Daoy (cell line): ENCODE data around the gene TIMP4. TPM values are rescaled to one million over a fixed set of nuclear protein-coding genes. Genes with fewer than 3 reads are reported as not detected.

Experiments
- DNase-seq: peaks from one replicate; pipeline ENCODE4 v3.0.0-alpha.2; 2015; ENCODE audit warnings: low read depth
- total RNA-seq: library from RNA; depleted of rRNA; stranded (reverse); fragments of >200 nt; shearing (Covaris generic); gene quantifications from 2 replicates; pipeline ENCODE4 v1.2.3, GENCODE V29; 2014

TIMP4 gene
- total RNA-seq, 1 experiment from 2014 or later: 1.7 TPM

GRCh38 chr3:12147049-12147780 lies 11.5 kb downstream of the TIMP4 start:
- DNase-seq: no peak

GRCh38 chr3:12143949-12144504 lies 14.7 kb downstream of the TIMP4 start:
- peak; percentile 62 for DNase-seq

GRCh38 chr3:12142476-12142875 lies 16.2 kb downstream of the TIMP4 start:
- no peak for DNase-seq

DNA sequence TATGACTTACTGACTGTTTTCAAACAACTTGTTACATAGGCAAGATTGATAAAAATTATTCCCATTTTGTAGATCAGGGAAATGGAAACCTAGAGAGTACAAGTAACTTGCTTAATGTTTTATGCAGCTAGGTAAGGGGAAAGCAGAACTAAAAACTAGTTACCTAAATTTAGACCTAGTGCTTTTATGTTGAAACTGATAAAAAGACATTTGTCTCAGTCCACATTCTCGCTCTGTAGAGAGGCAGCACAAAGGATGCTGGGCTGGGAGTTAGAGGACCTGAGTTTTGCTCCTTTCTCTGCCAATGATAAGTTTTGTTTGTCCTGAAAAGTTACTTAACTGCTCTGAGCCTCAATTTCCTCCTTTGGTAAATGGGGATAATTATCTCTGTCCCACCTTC lies 17.4 kb downstream of the TIMP4 start:
- DNase-seq: no peak

GRCh38 chr3:12139111-12139511 lies 19.6 kb downstream of the TIMP4 start:
- peak; percentile 67 for DNase-seq

- no peak for DNase-seq
These were observed 20.7 kb downstream of the TIMP4 start for GRCh38 chr3:12138044-12138443.

- no peak for DNase-seq
These were observed 22.3 kb downstream of the TIMP4 start for GRCh38 chr3:12136371-12136770.

- DNase-seq: peak; percentile 61
These were observed 23.6 kb downstream of the TIMP4 start for GRCh38 chr3:12135029-12135657.

- no peak for DNase-seq
These were observed 25.8 kb downstream of the TIMP4 start for GRCh38 chr3:12132881-12133280.

GRCh38 chr3:12131351-12132090 lies 27.2 kb downstream of the TIMP4 start:
- no peak for DNase-seq

- no peak for DNase-seq
These were observed 31.3 kb downstream of the TIMP4 start for GRCh38 chr3:12127391-12127790.

DNA sequence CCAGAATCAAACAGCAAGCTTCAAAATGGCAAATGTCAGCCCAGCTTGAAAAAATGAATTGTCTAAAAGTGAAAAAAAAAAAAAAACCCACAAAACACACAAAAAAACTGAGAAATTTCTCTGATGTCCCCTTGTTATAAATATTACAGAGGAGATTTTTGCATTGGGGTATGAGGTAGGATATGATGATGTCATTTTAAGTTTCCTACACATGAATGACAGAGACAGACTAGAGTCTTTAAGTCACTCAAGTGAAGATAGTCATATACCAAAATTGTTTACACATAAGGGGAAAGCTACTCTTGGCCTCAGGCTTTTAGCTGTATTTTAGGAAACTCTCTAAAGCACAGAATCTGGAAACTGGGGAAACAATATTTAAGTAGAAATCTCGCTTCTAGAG lies 32.9 kb downstream of the TIMP4 start:
- no peak for DNase-seq

DNA sequence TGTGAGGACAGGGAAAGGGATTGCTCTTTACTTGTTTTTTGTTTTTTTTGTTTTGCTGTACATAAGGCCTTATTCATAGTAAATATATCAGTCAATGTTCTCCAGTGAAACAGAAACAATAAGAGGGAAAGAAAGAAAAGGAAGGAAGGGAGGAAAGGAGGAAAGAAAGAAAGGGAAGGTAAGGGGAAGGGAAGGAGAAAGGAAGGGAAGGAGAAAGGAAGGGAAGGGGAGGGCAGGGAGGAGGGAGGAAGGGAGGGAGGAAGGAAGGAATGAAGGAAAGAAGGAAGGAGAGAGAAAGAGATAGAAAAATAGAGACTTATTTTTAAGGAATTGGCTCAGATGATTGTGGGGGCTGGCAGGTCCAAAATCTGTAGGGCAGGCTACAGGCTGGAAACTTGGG lies 37.2 kb downstream of the TIMP4 start:
- DNase-seq: no peak

GRCh38 chr3:12120374-12121140 lies 38.2 kb downstream of the TIMP4 start:
- no peak for DNase-seq

- DNase-seq: no peak
These were observed 41.2 kb downstream of the TIMP4 start for GRCh38 chr3:12117473-12117872.

DNA sequence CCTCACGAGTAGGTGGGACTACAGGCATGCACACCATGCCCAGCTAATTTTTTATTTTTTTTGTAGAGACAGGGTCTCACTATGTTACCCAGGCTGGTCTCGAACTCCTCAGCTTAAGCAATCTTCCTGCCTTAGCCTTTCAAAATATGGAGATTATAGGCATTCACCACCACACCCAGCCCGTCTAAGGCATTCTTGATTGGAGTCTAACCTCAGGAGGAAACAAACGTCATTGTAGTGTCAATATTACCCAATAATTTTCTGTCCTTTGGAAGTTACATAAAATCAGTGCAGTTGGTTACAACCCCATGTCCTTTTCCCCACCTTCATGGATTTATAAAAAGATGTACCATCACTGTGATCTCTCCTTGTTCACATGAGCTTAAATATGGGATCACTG lies 41.8 kb downstream of the TIMP4 start:
- DNase-seq: no peak

- no peak for DNase-seq
These were observed 42.9 kb downstream of the TIMP4 start for GRCh38 chr3:12115849-12116248.

- no peak for DNase-seq
These were observed 43.6 kb downstream of the TIMP4 start for GRCh38 chr3:12115104-12115503.

DNA sequence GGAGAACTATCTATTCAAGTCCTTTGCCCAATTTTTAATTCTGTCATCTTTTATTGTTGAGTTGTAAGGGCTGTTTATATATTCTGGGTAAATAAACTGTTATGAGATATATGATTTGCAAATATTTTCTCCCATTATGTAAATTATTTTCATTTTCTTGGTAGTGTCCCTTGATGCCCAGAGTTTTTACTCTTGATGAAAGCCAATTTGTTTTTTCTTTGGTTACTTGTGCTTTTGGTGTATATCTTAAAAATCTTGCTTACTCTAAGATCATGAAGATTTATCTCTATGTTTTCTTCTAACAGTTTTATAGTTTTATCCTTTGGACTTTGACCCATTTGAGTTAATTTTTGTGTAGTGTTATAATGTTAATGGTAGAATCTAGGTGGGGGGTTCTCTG lies 44.5 kb downstream of the TIMP4 start:
- DNase-seq: no peak

GRCh38 chr3:12107071-12107713 lies 51.5 kb downstream of the TIMP4 start:
- DNase-seq: no peak
